Measurements from ENCODE around the gene MNT. TPM values are rescaled to one million over a fixed set of nuclear protein-coding genes. Genes with fewer than 3 reads are reported as not detected.

The MNT gene
- total RNA-seq, 1 experiment from 2014 or later = 24.4 TPM

DNA sequence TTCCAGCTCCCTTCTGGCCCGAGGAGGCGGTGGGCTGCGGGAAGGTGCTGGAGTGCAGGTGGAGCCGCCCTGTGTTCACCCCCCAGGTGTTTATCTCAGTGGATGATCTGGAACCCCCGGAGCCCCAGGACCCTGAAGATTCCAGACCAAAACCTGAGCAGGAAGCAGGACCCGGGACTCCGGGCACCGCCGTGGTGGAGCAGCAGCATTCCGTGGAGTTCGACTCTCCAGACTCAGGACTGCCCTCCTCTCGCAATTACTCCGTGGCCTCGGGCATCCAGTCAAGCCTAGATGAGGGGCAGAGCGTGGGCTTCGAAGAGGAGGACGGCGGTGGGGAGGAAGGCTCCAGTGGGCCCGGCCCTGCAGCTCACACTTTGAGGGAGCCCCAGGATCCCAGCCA is 25.5 kb downstream of the MNT start:
- H3K27ac Mint-ChIP-seq (ENCODE audit: unreplicated experiment) = no peak overlapping the region
- no peaks in the 10 kb centered on the region for H3K4me1 Mint-ChIP-seq (ENCODE audit: low read depth, unreplicated experiment)
- DNase-seq = no peak
- TF ChIP-seq, protein P1, sequence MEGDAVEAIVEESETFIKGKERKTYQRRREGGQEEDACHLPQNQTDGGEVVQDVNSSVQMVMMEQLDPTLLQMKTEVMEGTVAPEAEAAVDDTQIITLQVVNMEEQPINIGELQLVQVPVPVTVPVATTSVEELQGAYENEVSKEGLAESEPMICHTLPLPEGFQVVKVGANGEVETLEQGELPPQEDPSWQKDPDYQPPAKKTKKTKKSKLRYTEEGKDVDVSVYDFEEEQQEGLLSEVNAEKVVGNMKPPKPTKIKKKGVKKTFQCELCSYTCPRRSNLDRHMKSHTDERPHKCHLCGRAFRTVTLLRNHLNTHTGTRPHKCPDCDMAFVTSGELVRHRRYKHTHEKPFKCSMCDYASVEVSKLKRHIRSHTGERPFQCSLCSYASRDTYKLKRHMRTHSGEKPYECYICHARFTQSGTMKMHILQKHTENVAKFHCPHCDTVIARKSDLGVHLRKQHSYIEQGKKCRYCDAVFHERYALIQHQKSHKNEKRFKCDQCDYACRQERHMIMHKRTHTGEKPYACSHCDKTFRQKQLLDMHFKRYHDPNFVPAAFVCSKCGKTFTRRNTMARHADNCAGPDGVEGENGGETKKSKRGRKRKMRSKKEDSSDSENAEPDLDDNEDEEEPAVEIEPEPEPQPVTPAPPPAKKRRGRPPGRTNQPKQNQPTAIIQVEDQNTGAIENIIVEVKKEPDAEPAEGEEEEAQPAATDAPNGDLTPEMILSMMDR (IDR thresholded peaks at IDR 0.05; ENCODE audit: insufficient read depth in 1 of 2, low read depth in 1 of 2, low read length in 1 of 2, severe bottlenecking in 1 of 2, unreplicated experiment in 1 of 2) = no peak
- H3K36me3 ChIP-seq (ENCODE audit: control insufficient read depth, insufficient read depth, low read length) = no peaks in the 10 kb centered on the region; the same call in 1 of the 2 replicates
- CTCF ChIA-PET = interaction anchor here (1.0 kb wide), 1 partner anchor 41 kb away, joined by 3 read pairs; no protein-coding TSS in a partner anchor
- H3K27me3 ChIP-seq (replicated peaks; ENCODE audit: control insufficient read depth, insufficient read depth, low read length) = no peaks in the 10 kb centered on the region
- intact Hi-C loops (cut with micrococcal nuclease; ENCODE audit: unreplicated experiment) = no loop called here
- H3K4me3 Mint-ChIP-seq (ENCODE audit: unreplicated experiment) = no peak overlapping the region
- H3K9me3 ChIP-seq = no peaks in the 10 kb centered on the region
- H3K4me1 ChIP-seq = no peaks in the 10 kb centered on the region
- no peak overlapping the region for H3K4me3 ChIP-seq (ENCODE audit: low read depth, low read length)
- no peaks in the 10 kb centered on the region for H3K27me3 Mint-ChIP-seq (ENCODE audit: insufficient read depth, unreplicated experiment)
- H3K9me3 Mint-ChIP-seq (ENCODE audit: unreplicated experiment) = no peaks in the 10 kb centered on the region
- no TSS peak for BruUV-seq (replicated peaks)
- POLR2A ChIA-PET = no interaction called here
- peaks cover 53% of the 10 kb centered on the region for H3K36me3 Mint-ChIP-seq (ENCODE audit: insufficient read depth, unreplicated experiment)

DNA sequence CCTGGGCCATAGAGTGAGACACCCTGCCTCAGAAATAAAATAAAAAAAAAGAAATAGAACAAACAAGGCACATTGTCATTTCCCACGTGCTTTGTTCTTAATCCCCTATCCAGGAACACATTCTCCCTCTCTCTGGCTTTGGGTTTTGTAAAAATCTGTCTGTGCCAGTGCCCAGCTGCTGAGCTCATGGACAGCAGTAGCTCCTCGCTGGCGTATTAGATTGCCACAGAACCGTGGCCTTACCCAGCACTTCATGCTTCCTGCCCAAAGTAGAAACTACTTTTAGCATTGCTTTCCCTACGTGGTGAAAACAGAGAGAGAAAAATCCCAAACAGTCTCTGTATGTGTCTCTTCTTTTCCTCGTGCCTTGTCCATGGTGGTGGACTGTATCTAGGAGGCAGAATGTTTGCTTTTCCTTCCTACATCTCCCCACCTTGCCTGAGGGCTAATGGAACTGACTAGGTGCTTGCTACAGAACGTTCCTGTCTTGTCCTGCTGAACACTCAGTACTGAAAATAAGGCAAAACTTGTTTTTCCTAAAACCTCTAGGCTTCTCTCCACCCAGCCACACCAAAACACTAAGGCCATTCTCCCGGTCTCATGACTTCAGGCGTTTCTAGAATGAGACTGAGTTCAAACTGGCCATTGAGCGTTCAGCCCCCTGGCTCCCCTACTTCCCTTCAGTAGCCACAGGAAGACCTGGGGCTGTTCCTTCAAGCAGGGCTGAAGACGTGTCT is 26.1 kb downstream of the MNT start:
- no peak overlapping the region for H3K4me3 ChIP-seq (ENCODE audit: low read depth, low read length)
- no peaks in the 10 kb centered on the region; the same call in 1 of the 2 replicates for H3K36me3 ChIP-seq (ENCODE audit: control insufficient read depth, insufficient read depth, low read length)
- ChIA-PET POLR2A (no interaction called here), CTCF (interaction anchor here (1.0 kb wide), 1 partner anchor 41 kb away, joined by 3 read pairs; no protein-coding TSS in a partner anchor)
- Mint-ChIP-seq H3K36me3 (ENCODE audit: insufficient read depth, unreplicated experiment) (peaks cover 51% of the 10 kb centered on the region), H3K27me3 (ENCODE audit: insufficient read depth, unreplicated experiment) (no peaks in the 10 kb centered on the region), H3K4me1 (ENCODE audit: low read depth, unreplicated experiment) (no peaks in the 10 kb centered on the region), H3K9me3 (ENCODE audit: unreplicated experiment) (no peaks in the 10 kb centered on the region), H3K4me3 (ENCODE audit: unreplicated experiment) (no peak overlapping the region), H3K27ac (ENCODE audit: unreplicated experiment) (no peak overlapping the region)
- H3K27me3 ChIP-seq (replicated peaks; ENCODE audit: control insufficient read depth, insufficient read depth, low read length) = no peaks in the 10 kb centered on the region
- H3K4me1 ChIP-seq = no peaks in the 10 kb centered on the region
- TF ChIP-seq, protein P1 (IDR thresholded peaks at IDR 0.05; ENCODE audit: insufficient read depth in 1 of 2, low read depth in 1 of 2, low read length in 1 of 2, severe bottlenecking in 1 of 2, unreplicated experiment in 1 of 2) = no peak
- no peak for DNase-seq
- H3K9me3 ChIP-seq = no peaks in the 10 kb centered on the region
- no TSS peak for BruUV-seq (replicated peaks)
- intact Hi-C loops (cut with micrococcal nuclease; ENCODE audit: unreplicated experiment) = no loop called here

DNA sequence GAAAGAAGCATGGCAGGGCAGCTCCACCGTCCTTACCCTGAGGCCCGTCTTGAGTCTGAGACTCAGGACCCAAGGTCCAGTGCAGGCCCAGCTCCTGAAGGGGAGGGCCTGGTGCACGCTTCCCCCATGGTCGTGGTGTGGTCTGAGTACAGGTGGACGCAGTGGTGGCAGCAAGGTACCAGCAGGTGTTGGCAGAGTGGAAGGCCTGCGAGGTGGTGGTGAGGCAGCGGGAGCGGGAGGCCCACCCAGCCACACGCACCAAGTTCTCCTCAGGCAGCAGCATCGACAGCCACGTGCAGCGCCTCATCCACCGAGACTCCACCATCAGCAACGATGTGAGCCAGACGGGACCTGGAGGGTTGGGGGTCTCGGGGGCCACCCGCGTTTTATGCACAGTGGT is 27.7 kb downstream of the MNT start:
- no peak overlapping the region for H3K4me3 Mint-ChIP-seq (ENCODE audit: unreplicated experiment)
- no peaks in the 10 kb centered on the region for H3K4me1 Mint-ChIP-seq (ENCODE audit: low read depth, unreplicated experiment)
- peaks cover 48% of the 10 kb centered on the region for H3K36me3 Mint-ChIP-seq (ENCODE audit: insufficient read depth, unreplicated experiment)
- TF ChIP-seq, protein P1 (IDR thresholded peaks at IDR 0.05; ENCODE audit: insufficient read depth in 1 of 2, low read depth in 1 of 2, low read length in 1 of 2, severe bottlenecking in 1 of 2, unreplicated experiment in 1 of 2) = no peak
- H3K27ac Mint-ChIP-seq (ENCODE audit: unreplicated experiment) = no peak overlapping the region
- no peaks in the 10 kb centered on the region for H3K4me1 ChIP-seq
- no peaks in the 10 kb centered on the region for H3K9me3 ChIP-seq
- no peak overlapping the region for H3K4me3 ChIP-seq (ENCODE audit: low read depth, low read length)
- no peaks in the 10 kb centered on the region for H3K27me3 Mint-ChIP-seq (ENCODE audit: insufficient read depth, unreplicated experiment)
- no peak for DNase-seq
- H3K27me3 ChIP-seq (replicated peaks; ENCODE audit: control insufficient read depth, insufficient read depth, low read length) = no peaks in the 10 kb centered on the region
- CTCF ChIA-PET = no interaction called here
- no peaks in the 10 kb centered on the region; the same call in 1 of the 2 replicates for H3K36me3 ChIP-seq (ENCODE audit: control insufficient read depth, insufficient read depth, low read length)
- no peaks in the 10 kb centered on the region for H3K9me3 Mint-ChIP-seq (ENCODE audit: unreplicated experiment)
- POLR2A ChIA-PET = no interaction called here
- intact Hi-C loops (cut with micrococcal nuclease; ENCODE audit: unreplicated experiment) = no loop called here
- no TSS peak for BruUV-seq (replicated peaks)

Data from Caco-2 (cell line).